ENCODE measurements around the gene ITFG1. TPM values are rescaled to one million over a fixed set of nuclear protein-coding genes. Genes with fewer than 3 reads are reported as not detected.

Gene ITFG1
- total RNA-seq, 3 donors from 2014 or later = 42.3 to 55.2 (median 53.4) TPM

DNA sequence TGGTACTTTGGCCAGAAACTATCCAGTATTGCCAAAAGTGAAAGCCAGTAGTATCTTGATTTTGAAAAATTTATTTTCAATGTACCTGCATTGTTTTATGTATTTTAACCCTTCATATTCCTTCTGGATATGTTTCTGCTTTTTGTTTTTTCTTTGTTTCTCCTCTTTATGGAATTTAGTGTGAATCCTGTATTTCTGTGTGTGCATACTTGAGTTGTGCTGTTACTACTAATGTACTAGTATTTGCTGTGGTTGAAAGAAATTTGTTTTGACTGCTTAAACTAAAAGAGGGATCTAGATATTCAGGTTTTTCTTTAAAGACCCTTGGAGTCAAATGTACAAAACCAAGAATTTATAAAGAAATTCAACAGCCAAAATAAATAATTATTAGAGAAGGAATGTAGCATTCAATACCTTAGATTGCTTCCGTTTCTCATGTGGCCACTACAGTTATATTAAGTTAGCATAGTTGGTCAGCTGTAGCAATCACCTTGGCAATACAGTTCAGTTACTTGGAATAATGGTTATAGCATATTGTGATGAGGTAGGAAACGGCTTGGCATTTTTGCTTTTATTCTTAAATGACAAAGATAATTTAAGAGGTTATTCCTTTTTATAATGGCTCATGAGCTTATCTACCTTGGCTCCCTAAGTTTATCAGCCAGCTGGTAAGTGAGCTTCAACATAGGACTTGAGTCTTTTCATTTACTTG lies 5.2 kb upstream of the ITFG1 start:
- Histone ChIP-seq H3K27me3 (no peaks in the 10 kb centered on the region), H3K4me3 (no peak overlapping the region), H3K36me3 (no peaks in the 10 kb centered on the region), H3K4me1 (peaks cover 0 to 14% of the 10 kb centered on the region in 2 donors), H3K9me3 (no peaks in the 10 kb centered on the region), H3K27ac (no peak overlapping the region)
- no peak for DNase-seq (ENCODE audit: low spot score in 2 of 2)
- TF ChIP-seq, protein P1, sequence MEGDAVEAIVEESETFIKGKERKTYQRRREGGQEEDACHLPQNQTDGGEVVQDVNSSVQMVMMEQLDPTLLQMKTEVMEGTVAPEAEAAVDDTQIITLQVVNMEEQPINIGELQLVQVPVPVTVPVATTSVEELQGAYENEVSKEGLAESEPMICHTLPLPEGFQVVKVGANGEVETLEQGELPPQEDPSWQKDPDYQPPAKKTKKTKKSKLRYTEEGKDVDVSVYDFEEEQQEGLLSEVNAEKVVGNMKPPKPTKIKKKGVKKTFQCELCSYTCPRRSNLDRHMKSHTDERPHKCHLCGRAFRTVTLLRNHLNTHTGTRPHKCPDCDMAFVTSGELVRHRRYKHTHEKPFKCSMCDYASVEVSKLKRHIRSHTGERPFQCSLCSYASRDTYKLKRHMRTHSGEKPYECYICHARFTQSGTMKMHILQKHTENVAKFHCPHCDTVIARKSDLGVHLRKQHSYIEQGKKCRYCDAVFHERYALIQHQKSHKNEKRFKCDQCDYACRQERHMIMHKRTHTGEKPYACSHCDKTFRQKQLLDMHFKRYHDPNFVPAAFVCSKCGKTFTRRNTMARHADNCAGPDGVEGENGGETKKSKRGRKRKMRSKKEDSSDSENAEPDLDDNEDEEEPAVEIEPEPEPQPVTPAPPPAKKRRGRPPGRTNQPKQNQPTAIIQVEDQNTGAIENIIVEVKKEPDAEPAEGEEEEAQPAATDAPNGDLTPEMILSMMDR (IDR thresholded peaks at IDR 0.05) = no peak
- TF ChIP-seq POLR2AphosphoS5 (IDR thresholded peaks at IDR 0.05) (no peak), POLR2A (IDR thresholded peaks at IDR 0.05) (no peak)
- intact Hi-C loops (cut with DNase I; ENCODE audit: low total_unique reads) = no loop called here

DNA sequence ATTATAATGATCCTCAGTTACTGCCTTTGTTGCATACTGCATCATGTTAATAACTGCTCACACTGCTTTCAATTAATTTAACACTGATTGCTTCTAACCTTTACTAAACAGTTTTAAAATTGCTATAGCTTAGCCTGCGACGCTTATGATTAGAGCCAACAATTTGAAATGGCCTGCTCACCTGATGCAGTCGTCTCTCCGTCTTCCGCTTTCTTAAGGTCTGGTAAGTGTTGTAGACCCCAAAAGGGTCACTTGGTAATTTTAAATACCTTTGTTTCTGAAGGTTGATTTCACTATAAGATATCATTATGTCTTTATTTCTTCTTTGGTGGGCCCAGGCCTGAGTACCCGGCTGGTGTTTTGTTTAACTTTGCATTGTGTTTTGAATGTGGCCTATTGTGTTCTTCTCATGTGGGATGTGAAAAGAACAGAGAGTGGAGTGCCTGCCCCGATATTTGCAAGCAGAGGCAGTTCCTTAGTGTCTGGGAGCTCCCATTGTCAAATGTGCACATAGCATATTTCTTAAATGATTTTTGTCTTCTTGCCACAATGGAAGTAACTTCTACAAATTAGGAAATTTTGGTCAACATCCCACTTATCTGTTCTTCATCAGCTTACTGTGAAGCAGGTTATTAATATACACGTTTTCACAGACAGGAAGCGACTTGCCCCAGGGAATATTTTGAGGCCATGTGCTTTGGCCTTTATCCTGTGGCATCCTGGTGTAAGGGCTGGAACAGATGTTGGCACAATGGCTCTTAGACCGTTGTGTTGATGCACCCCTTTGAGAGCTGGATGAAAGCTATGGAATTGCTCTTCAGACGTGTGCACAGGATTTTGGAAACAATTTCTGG lies 3.1 kb upstream of the ITFG1 start:
- intact Hi-C loops (cut with DNase I; ENCODE audit: low total_unique reads) = no loop called here
- H3K27me3 ChIP-seq = no peaks in the 10 kb centered on the region
- H3K36me3 ChIP-seq = no peaks in the 10 kb centered on the region
- DNase-seq (ENCODE audit: low spot score in 2 of 2) = no peak
- H3K4me3 ChIP-seq = no peak overlapping the region
- peaks cover 4 to 23% of the 10 kb centered on the region in 2 donors for H3K4me1 ChIP-seq
- H3K9me3 ChIP-seq = no peaks in the 10 kb centered on the region
- TF ChIP-seq POLR2AphosphoS5 (IDR thresholded peaks at IDR 0.05) = no peak
- TF ChIP-seq, protein P1 (IDR thresholded peaks at IDR 0.05) = no peak
- peak overlapping the region; percentile 26 to 40 for H3K27ac ChIP-seq

DNA sequence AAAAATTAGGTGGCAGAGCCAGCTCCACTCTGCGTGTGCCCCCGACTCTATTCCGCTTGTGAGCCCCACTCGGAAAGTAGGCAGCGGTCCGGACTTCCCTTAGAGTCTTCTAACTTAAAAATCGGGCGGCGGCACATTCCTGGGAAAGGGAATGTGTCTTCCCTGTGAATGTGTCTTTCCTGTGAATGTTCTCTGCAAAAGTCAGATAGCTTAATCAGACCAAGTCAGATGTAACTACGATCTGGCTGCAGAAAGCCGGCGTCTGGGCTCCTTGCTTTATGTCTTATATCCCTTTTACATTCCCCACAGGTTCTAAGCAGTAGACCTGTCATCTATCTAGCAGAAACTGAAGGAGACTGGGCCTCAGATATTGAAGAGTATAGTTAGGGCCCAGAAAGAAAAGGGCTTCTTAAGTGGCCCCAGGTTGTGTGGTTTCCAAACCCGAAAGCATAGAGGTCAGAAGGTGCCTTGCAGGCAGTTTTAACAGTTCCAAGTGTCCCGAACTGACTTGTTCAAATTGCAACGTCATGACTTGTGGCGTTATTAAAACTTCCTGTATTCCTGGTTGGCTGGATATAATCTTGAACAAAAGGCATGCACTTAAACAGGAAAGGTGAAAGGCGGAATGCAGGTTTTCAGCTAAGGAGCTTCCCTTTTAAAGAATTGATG lies 869 bp upstream of the ITFG1 start:
- intact Hi-C loops (cut with DNase I; ENCODE audit: low total_unique reads) = no loop called here
- Histone ChIP-seq H3K9me3 (no peaks in the 10 kb centered on the region), H3K36me3 (no peaks in the 10 kb centered on the region), H3K27me3 (no peaks in the 10 kb centered on the region), H3K4me3 (peak overlapping the region; percentile 79 to 92 (median 89)), H3K4me1 (peaks cover 4 to 23% of the 10 kb centered on the region in 2 donors), H3K27ac (peak overlapping the region; percentile 95 to 96)
- no peak for TF ChIP-seq POLR2AphosphoS5 (IDR thresholded peaks at IDR 0.05)
- TF ChIP-seq, protein P1 (IDR thresholded peaks at IDR 0.05) = peak in 1 of 3 donors; percentile 8
- no peak for DNase-seq (ENCODE audit: low spot score in 2 of 2)

DNA sequence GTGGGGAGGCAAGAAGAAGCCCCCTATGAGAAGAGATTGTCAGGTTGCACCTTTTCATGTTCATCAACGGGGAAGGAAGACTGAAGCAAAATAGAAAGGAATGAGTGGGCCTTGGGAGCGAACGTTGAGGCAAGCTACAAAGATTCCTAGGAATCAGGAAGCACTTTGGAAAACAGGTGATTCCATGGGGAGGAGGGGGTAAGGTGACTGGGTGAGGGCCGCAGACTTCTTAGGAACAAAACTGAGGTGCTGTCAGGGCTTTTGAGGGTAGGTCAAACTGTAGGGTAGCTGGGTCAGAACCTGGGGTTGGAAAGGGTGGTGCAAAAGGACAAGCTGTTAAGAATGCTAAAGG lies 528 bp downstream of the ITFG1 start:
- TF ChIP-seq, protein P1 (IDR thresholded peaks at IDR 0.05) = no peak
- Histone ChIP-seq H3K27me3 (no peaks in the 10 kb centered on the region), H3K9me3 (no peaks in the 10 kb centered on the region), H3K4me3 (peak overlapping the region; percentile 79 to 92 (median 89)), H3K4me1 (peaks cover 4 to 23% of the 10 kb centered on the region in 2 donors), H3K36me3 (no peaks in the 10 kb centered on the region), H3K27ac (peak overlapping the region; percentile 95 to 96)
- no peak for DNase-seq (ENCODE audit: low spot score in 2 of 2)
- intact Hi-C loops (cut with DNase I; ENCODE audit: low total_unique reads) = no loop called here

DNA sequence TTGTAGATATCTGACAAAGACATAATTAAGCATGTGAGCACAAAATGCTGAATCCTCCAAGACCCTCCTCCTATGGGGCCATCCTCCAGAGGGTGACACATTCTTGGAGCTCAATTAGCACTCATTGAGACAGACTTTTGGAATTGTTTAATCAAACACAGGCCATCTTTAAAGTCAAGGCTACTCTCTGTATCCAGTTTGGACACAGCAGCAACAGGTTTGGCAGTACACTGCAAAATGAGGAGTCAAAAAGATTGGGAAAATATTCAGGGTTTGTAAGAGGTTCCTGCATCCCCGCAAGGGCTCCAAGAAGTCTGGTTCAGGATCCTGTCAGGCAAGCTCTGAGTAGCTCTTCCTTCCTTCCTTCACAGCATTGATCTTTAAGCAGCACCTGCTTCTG lies 1.3 kb downstream of the ITFG1 start:
- intact Hi-C loops (cut with DNase I; ENCODE audit: low total_unique reads) = no loop called here
- no peaks in the 10 kb centered on the region for H3K36me3 ChIP-seq
- TF ChIP-seq POLR2AphosphoS5 (IDR thresholded peaks at IDR 0.05) (no peak), POLR2A (IDR thresholded peaks at IDR 0.05) (no peak)
- TF ChIP-seq, protein P1 (IDR thresholded peaks at IDR 0.05) = no peak
- no peak for DNase-seq (ENCODE audit: low spot score in 2 of 2)
- peaks cover 4 to 23% of the 10 kb centered on the region in 2 donors for H3K4me1 ChIP-seq
- H3K27me3 ChIP-seq = no peaks in the 10 kb centered on the region
- H3K4me3 ChIP-seq = peak overlapping the region in 2 of 3 donors; percentile 79 to 92
- H3K9me3 ChIP-seq = no peaks in the 10 kb centered on the region
- no peak overlapping the region for H3K27ac ChIP-seq

Measured in breast epithelium (tissue), 4 donors.